ENCODE data around the gene FAM163B.

- TF ChIP-seq EZH2 (IDR thresholded peaks at IDR 0.05; ENCODE audit: low read length, missing control alignments) (no peak), CTCF (conservative IDR thresholded peaks at IDR 0.05 in 1 of 2, IDR thresholded peaks at IDR 0.05 in 1 of 2; ENCODE audit: low read depth in 1 of 2, low read length in 2 of 2) (no peak)
Measured at GRCh38 chr9:133649194-133649593, 40.0 kb upstream of the FAM163B start.
